Measurements from ENCODE around the gene PRR36.

PRR36 gene

GRCh38 chr19:7877249-7877836 is 3.2 kb upstream of the PRR36 start:
- POLR2A ChIA-PET, result no interaction called here
- no peak for DNase-seq (ENCODE audit: low read depth, low spot score)
- CTCF ChIA-PET, result interaction anchor here (0.8 to 3.6 kb wide), 4 partner anchors 8 to 125 kb away, joined by 3 to 19 read pairs (median 4); partner anchors contain the start of gene MAP2K7
- TF ChIP-seq CTCF (IDR thresholded peaks at IDR 0.05; ENCODE audit: insufficient read depth, low read length, missing control alignments), result no peak
- H3K4me3 ChIP-seq (ENCODE audit: low read depth, low read length), result no peak overlapping the region

GRCh38 chr19:7874897-7875273 is 695 bp upstream of the PRR36 start:
- H3K4me3 ChIP-seq (ENCODE audit: low read depth, low read length), result no peak overlapping the region
- no peak for TF ChIP-seq CTCF (IDR thresholded peaks at IDR 0.05; ENCODE audit: insufficient read depth, low read length, missing control alignments)
- ChIA-PET POLR2A (no interaction called here), CTCF (no interaction called here)
- no peak for DNase-seq (ENCODE audit: low read depth, low spot score)

GRCh38 chr19:7873304-7874075 is 700 bp downstream of the PRR36 start:
- TF ChIP-seq CTCF (IDR thresholded peaks at IDR 0.05; ENCODE audit: insufficient read depth, low read length, missing control alignments), result no peak
- ChIA-PET CTCF (interaction anchor here (1.1 kb wide), 2 partner anchors 19 to 28 kb away, joined by 3 read pairs; no protein-coding TSS in a partner anchor), POLR2A (no interaction called here)
- DNase-seq (ENCODE audit: low read depth, low spot score), result no peak
- H3K4me3 ChIP-seq (ENCODE audit: low read depth, low read length), result no peak overlapping the region

- TF ChIP-seq CTCF (IDR thresholded peaks at IDR 0.05; ENCODE audit: insufficient read depth, low read length, missing control alignments), result no peak
- CTCF ChIA-PET, result interaction anchor here (0.5 to 1.6 kb wide), 5 partner anchors 15 to 52 kb away, joined by 3 read pairs; no protein-coding TSS in a partner anchor
- no peak for DNase-seq (ENCODE audit: low read depth, low spot score)
- peak overlapping the region; percentile 23 for H3K4me3 ChIP-seq (ENCODE audit: low read depth, low read length)
- POLR2A ChIA-PET, result no interaction called here
Measured at GRCh38 chr19:7872306-7873204, 1.6 kb downstream of the PRR36 start.

- H3K4me3 ChIP-seq (ENCODE audit: low read depth, low read length), result peak overlapping the region; percentile 52
- ChIA-PET CTCF (interaction anchor here (0.5 to 1.6 kb wide), 3 partner anchors 14 to 53 kb away, joined by 3 read pairs; no protein-coding TSS in a partner anchor), POLR2A (no interaction called here)
- DNase-seq (ENCODE audit: low read depth, low spot score), result peak; percentile 40
- TF ChIP-seq CTCF (IDR thresholded peaks at IDR 0.05; ENCODE audit: insufficient read depth, low read length, missing control alignments), result no peak
Measured at GRCh38 chr19:7871437-7872305, 2.5 kb downstream of the PRR36 start.

Measured in AG04449 (cell line).